Breast epithelium (tissue), 4 donors: ENCODE measurements around the gene LYPD6B. TPM values are rescaled to one million over a fixed set of nuclear protein-coding genes. Genes with fewer than 3 reads are reported as not detected.

Source experiments
- DNase-seq, 2 donors: peaks; one replicate each; pipeline ENCODE4 v3.0.0-alpha.2; 2019; ENCODE audit warnings: low spot score in 2 of 2
- H3K27ac ChIP-seq, 2 donors: fragments of 200-600 bp; sonication (generic) in 1 of 2; one replicate each; pipeline ENCODE4 v1.5.1; 2016 to 2019; ENCODE audit warnings: mild to moderate bottlenecking in 1 of 2
- H3K27me3 ChIP-seq, 2 donors: fragments of 200-600 bp; sonication (generic) in 1 of 2; one replicate each; pipeline versions ENCODE4 v1.5.1 to v1.6.0; 2017 to 2019; ENCODE audit warnings: control low read depth in 1 of 2, mild to moderate bottlenecking in 1 of 2
- H3K36me3 ChIP-seq: fragments of 200-600 bp; one replicate; pipeline ENCODE4 v1.5.1; 2019
- H3K4me1 ChIP-seq, 2 donors: fragments of 200-600 bp; sonication (generic); one replicate each; pipeline ENCODE4 v1.5.1; 2016 to 2019; ENCODE audit warnings: control low read depth in 1 of 2
- H3K4me3 ChIP-seq, 3 donors: fragments of 200-600 bp; sonication (generic); 1 replicate in 2 of 3; 2 replicates in 1 of 3; pipeline ENCODE4 v1.5.1; 2016 to 2019; ENCODE audit warnings: mild to moderate bottlenecking in 3 of 3, moderate library complexity in 2 of 3
- H3K9me3 ChIP-seq, 2 donors: fragments of 200-600 bp; sonication (generic) in 1 of 2; one replicate each; pipeline ENCODE4 v1.5.1; 2016 to 2019; ENCODE audit warnings: control low read depth in 1 of 2
- POLR2A ChIP-seq: fragments of 450-650 bp; IDR thresholded peaks from one replicate; pipeline ENCODE4 v1.6.1; 2016; ENCODE audit warnings: antibody characterized with exemption, mild to moderate bottlenecking, moderate library complexity
- POLR2AphosphoS5 ChIP-seq, 3 donors: sonication (generic); formaldehyde crosslinking; IDR thresholded peaks; one replicate each; pipeline ENCODE4 v1.6.1; 2017; ENCODE audit warnings: antibody characterized with exemption in 3 of 3
- intact Hi-C: fragments of 100-400 bp; cut with DNase I; formaldehyde crosslinking; loops from one replicate; pipeline ENCODE4 v1.15.1; 2023; ENCODE audit warnings: low total_unique reads
- total RNA-seq, 3 donors: library from RNA; depleted of rRNA; stranded (reverse); fragments of >200 nt; gene quantifications; one replicate each; pipeline ENCODE4 v1.1.0, GENCODE V29; 2016
- TF ChIP-seq, protein P1 (sequence below), 3 donors: fragments of 450-650 bp; IDR thresholded peaks; one replicate each; pipeline ENCODE4 v1.5.1; 2016 to 2017; ENCODE audit warnings: antibody characterized with exemption in 3 of 3, mild to moderate bottlenecking in 3 of 3, moderate library complexity in 3 of 3

LYPD6B gene
- total RNA-seq, 3 donors from 2014 or later: 0.32 to 41.4 (median 21.0) TPM

DNA sequence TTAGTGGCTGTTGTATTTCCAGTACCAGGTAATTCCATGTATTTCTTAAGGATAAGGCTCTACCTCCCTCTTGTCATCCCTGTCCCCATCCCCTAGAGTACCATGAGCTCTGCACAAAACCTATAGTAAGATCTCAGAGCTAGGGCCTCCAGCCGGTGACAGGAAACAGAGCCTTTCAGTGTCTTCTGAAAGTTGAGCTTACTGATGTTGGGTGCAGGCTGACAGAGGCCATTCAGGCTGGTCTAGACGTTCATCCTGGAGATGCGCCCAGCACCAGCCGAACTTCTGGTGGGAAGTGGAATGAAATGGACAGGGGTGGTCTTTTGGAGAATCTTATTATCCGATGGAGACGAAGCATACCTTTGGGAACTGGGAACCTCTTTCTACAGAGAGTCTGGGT lies 16.7 kb upstream of the LYPD6B start:
- intact Hi-C loops: no loop called here
- no peak for TF ChIP-seq POLR2A
- TF ChIP-seq, protein P1, sequence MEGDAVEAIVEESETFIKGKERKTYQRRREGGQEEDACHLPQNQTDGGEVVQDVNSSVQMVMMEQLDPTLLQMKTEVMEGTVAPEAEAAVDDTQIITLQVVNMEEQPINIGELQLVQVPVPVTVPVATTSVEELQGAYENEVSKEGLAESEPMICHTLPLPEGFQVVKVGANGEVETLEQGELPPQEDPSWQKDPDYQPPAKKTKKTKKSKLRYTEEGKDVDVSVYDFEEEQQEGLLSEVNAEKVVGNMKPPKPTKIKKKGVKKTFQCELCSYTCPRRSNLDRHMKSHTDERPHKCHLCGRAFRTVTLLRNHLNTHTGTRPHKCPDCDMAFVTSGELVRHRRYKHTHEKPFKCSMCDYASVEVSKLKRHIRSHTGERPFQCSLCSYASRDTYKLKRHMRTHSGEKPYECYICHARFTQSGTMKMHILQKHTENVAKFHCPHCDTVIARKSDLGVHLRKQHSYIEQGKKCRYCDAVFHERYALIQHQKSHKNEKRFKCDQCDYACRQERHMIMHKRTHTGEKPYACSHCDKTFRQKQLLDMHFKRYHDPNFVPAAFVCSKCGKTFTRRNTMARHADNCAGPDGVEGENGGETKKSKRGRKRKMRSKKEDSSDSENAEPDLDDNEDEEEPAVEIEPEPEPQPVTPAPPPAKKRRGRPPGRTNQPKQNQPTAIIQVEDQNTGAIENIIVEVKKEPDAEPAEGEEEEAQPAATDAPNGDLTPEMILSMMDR (IDR thresholded peaks at IDR 0.05): no peak
- TF ChIP-seq POLR2AphosphoS5 (IDR thresholded peaks at IDR 0.05): no peak
- Histone ChIP-seq H3K27ac (no peak overlapping the region), H3K36me3 (no peaks in the 10 kb centered on the region), H3K4me1 (no peaks in the 10 kb centered on the region), H3K9me3 (no peaks in the 10 kb centered on the region), H3K27me3 (no peaks in the 10 kb centered on the region), H3K4me3 (no peak overlapping the region)
- DNase-seq: no peak

- intact Hi-C loops: no loop called here
- no peak for DNase-seq
- Histone ChIP-seq H3K4me1 (no peaks in the 10 kb centered on the region), H3K4me3 (no peak overlapping the region), H3K27me3 (no peaks in the 10 kb centered on the region), H3K9me3 (no peaks in the 10 kb centered on the region), H3K27ac (no peak overlapping the region), H3K36me3 (no peaks in the 10 kb centered on the region)
- TF ChIP-seq, protein P1 (IDR thresholded peaks at IDR 0.05): no peak
- TF ChIP-seq POLR2A: no peak
- no peak for TF ChIP-seq POLR2AphosphoS5 (IDR thresholded peaks at IDR 0.05)
These were observed 15.4 kb upstream of the LYPD6B start for GRCh38 chr2:149023091-149023490.

DNA sequence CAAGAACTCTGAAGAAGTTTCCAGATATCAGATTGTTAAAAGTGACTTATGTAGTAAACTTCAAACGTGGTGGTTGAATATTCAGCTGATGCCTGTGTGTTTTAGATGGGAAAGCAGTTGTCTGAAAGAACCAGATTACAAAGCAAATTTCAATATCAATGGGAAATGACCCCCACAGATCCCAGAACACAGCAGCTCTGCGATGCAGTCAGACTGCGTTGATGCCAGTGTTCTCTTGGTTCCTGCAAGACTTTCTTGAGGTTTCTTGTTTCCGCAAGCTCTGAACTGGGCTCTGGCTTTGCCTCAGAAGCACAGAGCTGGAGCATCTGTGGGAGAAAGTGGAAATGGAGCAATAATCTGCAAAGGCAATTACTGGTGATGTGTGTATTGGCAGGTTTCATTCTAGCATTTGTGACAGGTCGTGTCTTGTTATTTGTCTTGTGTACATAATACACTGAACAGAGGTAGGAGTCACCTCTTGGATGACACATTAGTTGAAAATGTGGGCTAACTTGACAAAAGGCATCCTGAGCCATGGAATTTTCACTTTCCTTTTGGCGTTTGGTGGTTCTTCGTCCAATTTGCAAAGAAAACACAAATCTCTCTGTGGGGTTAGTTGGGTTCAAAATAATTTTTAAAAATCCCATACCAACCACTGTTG lies 10.8 kb upstream of the LYPD6B start:
- Histone ChIP-seq H3K4me3 (no peak overlapping the region), H3K9me3 (no peaks in the 10 kb centered on the region), H3K27ac (no peak overlapping the region), H3K27me3 (no peaks in the 10 kb centered on the region), H3K4me1 (no peaks in the 10 kb centered on the region), H3K36me3 (no peaks in the 10 kb centered on the region)
- DNase-seq: no peak
- TF ChIP-seq POLR2AphosphoS5 (IDR thresholded peaks at IDR 0.05): no peak
- TF ChIP-seq, protein P1 (IDR thresholded peaks at IDR 0.05): no peak
- TF ChIP-seq POLR2A: no peak
- intact Hi-C loops: loop anchor here (5.0 kb wide), 1 partner anchor 535 kb away; no protein-coding TSS in a partner anchor

- no peaks in the 10 kb centered on the region for H3K4me1 ChIP-seq
- no peaks in the 10 kb centered on the region for H3K36me3 ChIP-seq
- H3K27me3 ChIP-seq: no peaks in the 10 kb centered on the region
- no peak for DNase-seq
- no peaks in the 10 kb centered on the region for H3K9me3 ChIP-seq
- TF ChIP-seq, protein P1 (IDR thresholded peaks at IDR 0.05): no peak
- TF ChIP-seq POLR2A: no peak
- TF ChIP-seq POLR2AphosphoS5 (IDR thresholded peaks at IDR 0.05): no peak
- intact Hi-C loops: loop anchor here (5.0 kb wide), 1 partner anchor 534 kb away; no protein-coding TSS in a partner anchor
- no peak overlapping the region for H3K27ac ChIP-seq
- H3K4me3 ChIP-seq: no peak overlapping the region
These were observed 10.1 kb upstream of the LYPD6B start for GRCh38 chr2:149028377-149028776.

DNA sequence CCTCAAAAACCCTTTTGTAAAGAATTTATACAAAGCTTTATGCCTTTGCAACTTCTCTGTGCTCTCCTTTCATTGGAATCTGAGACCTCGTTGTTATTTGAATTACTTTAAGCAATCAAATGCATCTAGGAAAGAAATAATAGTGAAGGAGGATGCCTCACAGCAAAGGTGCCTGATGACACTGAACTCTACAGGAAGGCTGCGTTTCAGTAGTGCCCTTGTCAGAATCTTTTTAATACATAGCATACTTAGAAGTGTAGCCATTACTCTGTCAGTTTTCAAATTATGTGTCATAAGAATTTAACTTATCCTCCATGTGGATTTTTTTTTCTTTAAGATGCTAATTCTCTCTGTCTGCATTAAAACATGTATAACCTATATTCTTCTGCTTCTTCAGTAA lies 9.6 kb upstream of the LYPD6B start:
- H3K27me3 ChIP-seq: no peaks in the 10 kb centered on the region
- no peak for DNase-seq
- no peak overlapping the region for H3K27ac ChIP-seq
- H3K4me1 ChIP-seq: no peaks in the 10 kb centered on the region
- no peak overlapping the region for H3K4me3 ChIP-seq
- intact Hi-C loops: loop anchor here (5.0 kb wide), 1 partner anchor 533 kb away; no protein-coding TSS in a partner anchor
- no peaks in the 10 kb centered on the region for H3K9me3 ChIP-seq
- TF ChIP-seq POLR2A (no peak), POLR2AphosphoS5 (IDR thresholded peaks at IDR 0.05) (no peak)
- TF ChIP-seq, protein P1 (IDR thresholded peaks at IDR 0.05): no peak
- H3K36me3 ChIP-seq: no peaks in the 10 kb centered on the region
